ENCODE measurements around the gene SORCS2.

Gene SORCS2

GRCh38 chr4:7779432-7779768, 587.1 kb downstream of the SORCS2 start:
- no peak for DNase-seq

- no peak for DNase-seq
Observed at GRCh38 chr4:7780751-7781348, 588.5 kb downstream of the SORCS2 start.

- DNase-seq: no peak
Observed at GRCh38 chr4:7781366-7781765, 589.0 kb downstream of the SORCS2 start.

- no peak for DNase-seq
Observed at GRCh38 chr4:7781993-7782392, 589.7 kb downstream of the SORCS2 start.

- DNase-seq: no peak
Observed at GRCh38 chr4:7782783-7783182, 590.4 kb downstream of the SORCS2 start.

- no peak for DNase-seq
Observed at GRCh38 chr4:7783541-7783940, 591.2 kb downstream of the SORCS2 start.

GRCh38 chr4:7784131-7784870, 592.0 kb downstream of the SORCS2 start:
- no peak for DNase-seq

GRCh38 chr4:7785017-7785416, 592.7 kb downstream of the SORCS2 start:
- no peak for DNase-seq

- no peak for DNase-seq
Observed at GRCh38 chr4:7786040-7786439, 593.7 kb downstream of the SORCS2 start.

GRCh38 chr4:7786517-7786916, 594.2 kb downstream of the SORCS2 start:
- DNase-seq: no peak

- DNase-seq: no peak
Observed at GRCh38 chr4:7787067-7787466, 594.7 kb downstream of the SORCS2 start.

- DNase-seq: no peak
Observed at GRCh38 chr4:7787681-7788141, 595.4 kb downstream of the SORCS2 start.

- no peak for DNase-seq
Observed at GRCh38 chr4:7788193-7788592, 595.9 kb downstream of the SORCS2 start.

- no peak for DNase-seq
Observed at GRCh38 chr4:7788694-7789425, 596.5 kb downstream of the SORCS2 start.

GRCh38 chr4:7790023-7790422, 597.7 kb downstream of the SORCS2 start:
- DNase-seq: no peak

- DNase-seq: no peak
Observed at GRCh38 chr4:7790999-7791398, 598.7 kb downstream of the SORCS2 start.
